SK-N-MC (cell line): ENCODE data around the gene TMEM39B.
"Not testable (repeated sequence)": the region's sequence is repeated elsewhere in the genome, so short reads cannot be mapped to it uniquely, and the experiment has no call there.

Source experiments
- EZH2 ChIP-seq: fragments of 200-600 bp; sonication (generic); IDR thresholded peaks from one replicate; pipeline ENCODE4 v1.6.1; 2017; ENCODE audit warnings: antibody characterized with exemption
- POLR2AphosphoS5 ChIP-seq: IDR thresholded peaks from 2 replicates; pipeline ENCODE4 v1.6.1; 2012; ENCODE audit warnings: mild to moderate bottlenecking, low read depth, low read length, borderline replicate concordance

DNA sequence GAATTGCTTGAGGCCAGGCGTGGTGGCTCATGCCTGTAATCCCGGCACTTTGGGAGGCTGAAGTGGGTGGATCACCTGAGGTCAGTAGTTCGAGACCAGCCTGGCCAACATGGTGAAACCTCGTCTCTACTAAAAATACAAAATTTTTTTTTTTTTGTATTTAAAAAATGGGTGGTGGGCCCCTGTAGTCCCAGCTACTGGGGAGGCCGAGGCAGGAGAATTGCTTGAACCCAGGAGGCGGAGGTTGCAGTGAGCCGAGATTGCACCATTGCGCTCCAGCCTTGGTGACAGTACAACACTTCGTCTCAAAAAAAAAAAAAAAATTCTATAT, 61.2 kb downstream of the TMEM39B start:
- TF ChIP-seq POLR2AphosphoS5, EZH2: not testable (repeated sequence)
